Measurements from ENCODE around the gene NFIB.

Gene NFIB

GRCh38 chr9:14058325-14058688, 255.6 kb downstream of the NFIB start:
- DNase-seq: no peak

- DNase-seq: no peak
Observed at GRCh38 chr9:14057368-14058324, 256.3 kb downstream of the NFIB start.

DNA sequence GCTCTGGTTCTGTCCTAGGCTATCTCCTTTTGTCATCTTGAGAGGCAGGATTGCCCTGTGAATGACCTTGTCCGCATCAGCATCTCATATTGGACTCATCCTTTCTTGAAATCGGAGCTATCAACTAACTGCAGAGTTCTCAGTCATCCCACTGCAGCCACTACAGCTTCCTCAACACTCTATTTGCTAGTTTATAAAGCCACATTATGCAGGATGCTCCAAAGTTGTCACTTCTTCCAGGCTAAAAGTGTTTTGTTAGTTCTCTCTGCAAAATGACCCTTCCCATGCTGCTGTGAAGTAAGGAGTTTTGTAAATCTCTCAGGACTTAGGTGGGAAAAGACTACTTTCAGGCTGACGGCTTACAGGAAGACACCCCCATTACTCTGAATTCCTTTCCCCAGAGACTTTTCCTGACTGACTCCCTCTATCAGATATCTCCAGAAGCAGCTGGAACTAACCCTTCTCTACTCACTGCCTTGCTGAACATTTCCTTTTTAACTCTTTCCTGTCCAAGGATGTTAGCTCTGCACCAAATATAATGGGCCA, 257.6 kb downstream of the NFIB start:
- DNase-seq: no peak

- no peak for DNase-seq
Observed at GRCh38 chr9:14054096-14054495, 259.8 kb downstream of the NFIB start.

DNA sequence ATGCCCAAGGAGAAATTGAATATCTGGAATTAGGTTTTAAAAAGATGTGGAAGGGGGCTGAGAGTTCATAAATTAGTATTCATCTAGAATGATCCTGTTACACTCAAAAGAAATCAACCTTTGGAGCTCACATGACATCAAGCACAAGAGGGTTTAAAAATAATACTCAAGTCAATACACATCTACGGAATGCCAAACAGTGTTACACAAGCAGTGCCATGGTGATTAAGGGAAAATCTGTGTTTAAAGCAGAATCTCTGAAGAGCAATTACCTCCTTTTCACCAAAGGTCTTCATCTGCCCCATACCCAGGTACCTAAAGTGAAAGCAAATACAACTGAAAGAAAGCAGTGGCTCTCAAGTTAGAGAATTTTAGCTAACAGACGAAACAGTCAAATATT, 261.6 kb downstream of the NFIB start:
- no peak for DNase-seq

GRCh38 chr9:14051419-14051818, 262.5 kb downstream of the NFIB start:
- DNase-seq: no peak

DNA sequence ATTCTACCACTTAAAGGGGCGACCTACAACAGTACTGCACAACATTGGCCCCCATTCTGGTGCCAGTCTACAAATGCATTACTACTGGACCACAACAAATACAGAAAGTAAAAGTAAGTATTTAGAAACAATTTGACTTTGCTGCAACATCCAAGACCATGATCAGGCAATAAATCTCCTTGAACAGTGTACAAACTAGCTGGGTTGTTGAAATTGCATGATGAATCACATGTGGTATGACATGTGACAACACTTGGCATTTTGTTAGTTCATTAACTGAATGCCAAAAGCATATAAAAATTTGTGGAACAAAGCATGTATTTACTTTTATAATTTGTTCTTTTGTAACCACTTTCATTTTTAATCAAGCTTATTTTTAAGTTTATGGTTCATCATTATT, 270.5 kb downstream of the NFIB start:
- DNase-seq: no peak

- DNase-seq: no peak
Observed at GRCh38 chr9:14037331-14037730, 276.6 kb downstream of the NFIB start.

DNA sequence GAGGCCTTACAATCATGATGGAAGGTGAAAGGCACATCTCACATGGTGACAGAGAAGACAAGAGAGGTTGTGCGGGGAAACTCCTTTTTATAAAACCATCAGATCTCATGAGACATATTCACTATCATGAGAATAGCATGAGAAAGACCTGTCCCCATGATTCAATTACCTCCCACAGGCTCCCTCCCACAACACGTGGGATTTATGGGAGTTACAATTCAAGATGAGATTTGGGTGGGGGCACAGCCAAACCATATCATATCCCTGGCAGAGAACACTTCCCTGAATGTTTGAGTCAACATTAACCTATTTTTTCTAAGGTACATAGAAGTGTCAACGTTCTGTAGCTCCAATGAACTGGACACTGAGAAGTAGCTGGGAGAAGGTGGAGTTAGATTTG, 280.9 kb downstream of the NFIB start:
- no peak for DNase-seq

Data from SHP77 treated with DMSO at 0.1 percent for 48 hours (cell line).